Renal cortical epithelial cell (primary cell): ENCODE results near the gene GLIS1. TPM values are rescaled to one million over a fixed set of nuclear protein-coding genes. Genes with fewer than 3 reads are reported as not detected.

Experiments used
- DNase-seq: peaks from one replicate; pipeline ENCODE4 v3.0.0-alpha.2; 2011; ENCODE audit warnings: low read depth
- total RNA-seq: library from RNA; depleted of rRNA; stranded (reverse); fragments of >200 nt; gene quantifications from 2 replicates; pipeline ENCODE4 v1.2.3, GENCODE V29; 2014

GLIS1 gene
- total RNA-seq, 1 donor from 2014 or later, result 0.60 TPM

DNA sequence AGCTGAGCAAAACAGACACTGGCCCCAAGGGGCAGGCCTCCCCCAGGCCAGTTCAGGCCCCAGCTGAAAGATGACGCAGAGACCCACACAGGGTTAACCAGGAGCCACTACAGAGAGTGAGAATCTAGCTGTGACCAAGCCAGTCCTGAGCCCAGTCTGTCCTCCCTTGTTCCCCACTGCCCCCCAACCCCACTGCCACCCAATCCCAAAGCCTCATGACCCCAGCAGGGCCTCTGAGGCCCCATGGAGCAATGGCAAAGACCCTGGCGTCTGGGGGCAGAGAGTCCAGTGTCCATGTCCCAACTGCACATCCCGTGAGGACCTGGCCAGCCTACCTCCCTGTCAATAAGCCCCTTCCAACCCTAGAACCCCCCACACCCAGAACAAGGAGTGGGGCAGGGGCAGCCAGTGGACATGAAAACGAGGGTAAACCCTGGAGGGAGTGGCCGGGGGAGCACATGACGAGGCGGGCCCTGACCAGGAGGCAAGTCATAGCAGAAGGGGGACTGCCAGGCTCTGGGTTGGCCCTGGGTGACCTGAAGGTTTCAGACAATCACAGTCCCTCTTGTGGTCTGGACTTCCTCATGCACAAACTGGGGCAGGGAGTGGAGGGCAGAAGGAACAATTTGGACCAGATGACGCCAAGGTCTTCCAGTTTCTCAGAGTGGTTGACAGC lies 100.5 kb downstream of the GLIS1 start:
- no peak for DNase-seq

DNA sequence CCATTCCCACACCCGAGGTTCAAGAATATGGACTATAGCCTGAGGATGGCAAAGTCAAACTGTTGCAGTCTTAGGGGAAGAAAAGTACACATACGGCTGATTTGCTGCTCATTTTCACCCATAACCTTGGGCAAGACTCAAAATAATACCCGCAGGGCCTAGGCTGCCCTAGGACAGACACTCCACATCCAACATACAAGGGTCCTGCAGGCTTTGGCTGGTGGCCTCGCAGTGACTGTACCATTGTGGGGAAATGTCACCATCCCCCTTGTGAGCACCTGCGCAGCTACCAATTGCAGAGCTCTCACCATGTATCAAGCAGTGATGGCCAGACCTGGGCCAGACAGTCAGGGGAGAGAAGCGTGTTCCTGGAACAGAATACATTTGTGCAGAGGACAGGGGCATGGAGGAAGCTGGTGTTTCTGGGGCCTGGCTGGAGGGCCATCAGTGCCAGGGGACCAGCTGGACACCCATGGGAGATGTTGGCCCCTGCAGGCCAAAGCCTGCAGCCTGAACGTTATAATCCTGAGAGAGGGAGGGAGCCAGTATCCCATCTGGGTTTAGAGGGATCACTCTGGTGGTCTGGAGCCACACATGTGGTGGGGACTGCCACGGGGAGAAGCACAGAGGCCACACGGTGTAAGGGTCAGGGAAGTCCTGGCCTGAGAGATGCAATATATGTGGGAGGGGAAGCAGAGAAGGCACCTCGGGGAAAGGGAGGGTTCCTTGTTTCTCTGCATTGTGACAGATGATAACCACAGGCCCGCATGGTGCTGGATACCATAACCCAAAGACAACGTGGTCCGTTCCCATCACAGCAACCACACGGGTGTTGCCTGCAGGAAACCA lies 101.2 kb downstream of the GLIS1 start:
- no peak for DNase-seq

DNA sequence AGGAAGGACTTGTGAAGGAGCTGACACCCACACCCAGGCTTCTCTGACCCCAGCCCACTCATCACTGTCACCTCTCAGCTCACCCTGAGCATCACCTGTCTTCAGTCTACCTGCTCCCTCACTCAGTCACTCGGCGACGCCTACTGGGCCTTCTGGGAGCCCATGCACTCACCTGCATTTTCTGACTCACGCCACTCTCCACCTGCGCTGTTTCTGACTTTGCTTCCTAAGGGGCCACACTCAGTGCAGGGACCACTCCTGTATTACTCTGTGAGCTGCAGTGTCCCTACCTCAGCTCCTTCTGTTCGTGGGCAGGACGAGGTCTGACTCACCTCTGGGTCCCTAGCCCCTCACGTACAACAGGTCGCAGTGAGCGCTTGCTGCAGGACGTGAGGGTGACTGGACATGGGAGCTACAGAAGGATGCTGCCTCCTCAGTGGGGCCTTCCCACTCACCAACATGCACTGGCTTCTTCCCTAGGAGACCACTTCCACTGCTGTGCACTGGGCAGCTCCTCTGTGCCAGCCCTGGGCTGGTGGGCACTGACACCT lies 102.3 kb downstream of the GLIS1 start:
- no peak for DNase-seq

DNA sequence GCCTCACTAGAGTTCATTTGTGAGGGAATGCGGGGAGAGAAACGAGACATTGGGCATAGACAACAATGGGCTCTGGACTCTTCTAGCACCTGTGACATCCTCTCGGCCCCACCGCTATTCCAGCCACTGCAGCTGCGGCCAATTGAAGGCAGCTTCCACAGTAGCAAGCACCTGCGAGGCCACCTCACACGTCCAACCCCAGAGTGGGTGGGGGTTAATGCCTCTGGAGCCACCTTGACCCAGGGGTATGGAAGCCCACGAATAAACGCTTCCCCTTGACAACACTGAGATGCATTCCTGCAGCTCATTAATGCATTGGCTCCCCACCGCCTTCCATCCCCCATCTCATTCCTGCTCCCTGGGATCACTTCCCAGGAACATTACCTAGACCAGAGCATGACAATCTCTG lies 104.4 kb downstream of the GLIS1 start:
- no peak for DNase-seq

DNA sequence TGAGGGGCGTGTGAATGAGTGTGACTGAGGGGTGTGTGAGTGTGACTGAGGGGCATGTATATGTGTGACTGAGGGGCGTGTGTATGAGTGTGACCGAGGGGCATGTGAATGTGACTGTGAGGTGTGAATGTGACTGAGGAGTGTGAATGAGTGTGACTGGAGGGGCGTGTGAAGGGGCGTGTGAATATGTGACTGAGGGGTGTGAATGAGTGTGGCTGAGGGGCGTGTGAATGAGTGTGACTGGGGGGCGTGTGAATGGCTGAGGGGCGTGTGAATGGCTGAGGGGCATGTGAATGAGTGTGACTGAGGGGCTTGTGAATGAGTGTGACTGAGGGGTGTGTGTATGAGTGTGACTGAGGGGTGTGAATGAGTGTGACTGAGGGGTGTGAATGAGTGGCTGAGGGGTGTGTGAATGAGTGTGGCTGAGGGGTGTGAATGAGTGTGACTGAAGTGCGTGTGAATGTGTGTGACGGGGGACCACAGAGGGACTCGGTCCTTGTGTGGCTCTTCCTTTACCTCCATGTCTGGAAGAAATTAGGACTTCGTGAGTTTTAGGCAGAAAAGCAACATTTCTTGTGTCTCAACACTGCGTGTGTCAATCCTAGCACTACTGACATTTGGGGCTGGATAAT lies 105.8 kb downstream of the GLIS1 start:
- DNase-seq, result no peak

DNA sequence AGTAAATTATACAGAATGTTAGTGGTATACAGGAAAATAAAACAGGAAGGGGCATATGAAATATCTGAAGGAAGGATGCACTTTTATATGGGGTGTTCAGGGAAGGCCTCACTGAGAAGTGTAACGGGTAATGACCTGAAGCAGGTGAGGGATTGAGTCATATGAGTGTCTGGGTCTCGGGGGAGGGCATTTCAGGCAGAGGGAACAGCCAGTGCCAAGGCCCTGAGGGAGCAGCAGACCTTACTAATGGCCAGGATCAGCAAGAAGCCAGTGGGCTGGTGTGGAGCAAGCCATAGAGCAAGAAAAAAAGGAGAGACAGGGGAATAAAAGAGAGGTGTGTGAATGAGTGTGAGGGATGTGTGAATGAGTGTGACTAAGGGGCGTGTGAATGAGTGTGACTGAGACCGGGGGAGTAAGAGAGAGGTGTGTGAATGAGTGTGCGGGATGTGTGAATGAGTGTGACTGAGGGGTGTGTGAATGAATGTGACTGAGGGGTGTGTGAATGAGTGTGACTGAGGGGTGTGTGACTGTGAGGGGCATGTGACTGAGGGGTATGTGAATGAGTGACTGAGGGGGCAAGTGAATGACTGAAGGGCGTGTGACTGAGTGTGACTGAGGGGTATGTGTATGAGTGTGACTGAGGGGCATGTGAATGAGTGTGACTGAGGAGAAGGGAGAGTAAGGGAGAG lies 107.2 kb downstream of the GLIS1 start:
- DNase-seq, result peak; percentile 48

DNA sequence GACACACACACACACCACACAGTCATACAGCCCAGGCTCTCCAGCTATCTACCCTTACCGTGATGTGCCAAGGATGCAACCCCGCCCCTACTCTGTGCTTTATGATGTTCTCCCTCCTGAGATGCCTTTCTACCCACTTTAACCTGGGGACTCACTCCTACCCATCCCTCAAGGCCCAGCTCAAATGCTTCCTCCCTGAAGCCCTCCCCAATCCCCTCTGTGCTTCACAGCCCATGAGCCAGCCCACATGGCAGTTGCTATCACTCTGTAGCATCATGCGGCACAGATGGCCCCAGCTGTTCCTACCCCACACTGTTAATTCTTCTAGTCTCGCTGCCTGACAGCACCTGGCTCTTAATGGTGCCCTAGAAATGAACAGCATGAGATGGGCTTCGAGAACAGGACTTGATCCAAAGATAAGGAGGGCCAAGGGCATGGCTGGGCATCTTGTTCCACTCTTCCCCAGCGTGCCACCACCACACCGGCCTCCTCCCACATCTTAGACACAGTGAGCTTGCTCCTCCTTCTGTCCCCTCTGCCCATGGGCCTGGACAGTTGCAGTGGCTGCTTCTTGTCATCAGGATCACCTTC lies 109.8 kb downstream of the GLIS1 start:
- DNase-seq, result no peak

DNA sequence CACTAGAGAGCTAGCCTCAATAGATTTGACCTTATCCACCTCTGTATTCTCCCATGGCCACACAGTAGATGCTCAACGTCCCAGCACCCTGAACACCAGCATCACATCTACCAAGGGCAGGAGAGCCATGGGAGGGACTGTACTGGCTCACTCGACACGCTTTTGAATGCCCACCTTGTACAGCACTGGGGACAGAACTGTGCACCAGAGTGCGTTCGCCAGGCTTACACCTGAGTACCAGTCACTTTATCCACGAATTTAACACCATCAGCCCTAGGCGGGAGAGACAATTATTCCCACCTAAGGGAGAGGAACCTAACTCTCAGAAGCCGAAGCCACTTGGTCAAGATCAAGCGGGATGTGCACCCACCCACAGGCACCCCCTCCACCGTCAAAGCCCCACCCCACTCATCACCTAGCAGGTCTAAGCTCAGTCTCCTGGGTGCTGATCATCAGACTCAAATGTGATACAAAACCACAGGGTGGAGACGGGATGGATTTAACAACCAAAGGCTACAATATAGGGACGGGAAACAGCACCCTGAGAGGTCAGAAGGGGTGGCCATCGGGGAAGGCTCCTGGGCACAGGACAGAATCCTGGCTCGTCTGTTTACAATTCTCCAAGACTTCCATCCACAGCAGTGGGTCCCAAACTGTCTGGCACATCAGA lies 110.5 kb downstream of the GLIS1 start:
- DNase-seq, result no peak

DNA sequence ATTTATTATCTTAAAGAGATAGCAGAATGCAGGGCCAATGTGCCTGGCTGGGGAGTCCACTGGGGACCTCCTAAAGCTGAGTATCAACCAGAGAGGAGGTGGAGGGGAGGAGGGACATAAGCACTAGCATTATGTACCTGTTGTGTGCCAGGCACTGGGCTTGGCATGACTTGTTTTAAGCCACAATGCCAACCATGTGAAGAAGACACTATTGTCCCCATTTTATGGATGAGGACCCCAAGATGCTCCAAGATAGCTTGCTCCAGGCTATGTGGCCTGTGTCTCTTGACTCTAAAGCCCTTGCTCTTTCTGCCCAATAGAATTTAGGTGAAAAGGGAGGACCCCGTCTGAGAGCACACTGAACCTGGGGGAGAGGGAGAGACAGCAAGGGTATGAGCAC lies 111.3 kb downstream of the GLIS1 start:
- no peak for DNase-seq

DNA sequence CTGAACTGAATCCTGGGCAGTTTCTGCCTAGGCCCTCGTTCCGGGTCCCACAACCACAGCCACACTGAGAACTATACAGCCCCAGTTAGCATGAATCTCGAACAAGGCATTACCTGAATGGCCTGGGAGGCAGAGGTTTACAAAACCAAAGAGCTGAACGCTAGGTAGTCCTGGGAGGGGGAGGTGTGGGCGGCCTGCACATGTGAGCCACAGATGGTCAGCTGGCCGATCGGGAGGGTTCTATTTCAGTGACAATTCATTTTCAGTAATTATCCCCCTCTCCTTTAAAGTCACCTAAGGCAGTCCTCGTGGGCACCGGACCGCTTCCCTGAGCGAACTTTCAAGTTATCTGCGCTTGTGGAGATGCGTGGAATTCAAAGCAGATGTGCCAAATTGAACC lies 111.9 kb downstream of the GLIS1 start:
- DNase-seq, result no peak

DNA sequence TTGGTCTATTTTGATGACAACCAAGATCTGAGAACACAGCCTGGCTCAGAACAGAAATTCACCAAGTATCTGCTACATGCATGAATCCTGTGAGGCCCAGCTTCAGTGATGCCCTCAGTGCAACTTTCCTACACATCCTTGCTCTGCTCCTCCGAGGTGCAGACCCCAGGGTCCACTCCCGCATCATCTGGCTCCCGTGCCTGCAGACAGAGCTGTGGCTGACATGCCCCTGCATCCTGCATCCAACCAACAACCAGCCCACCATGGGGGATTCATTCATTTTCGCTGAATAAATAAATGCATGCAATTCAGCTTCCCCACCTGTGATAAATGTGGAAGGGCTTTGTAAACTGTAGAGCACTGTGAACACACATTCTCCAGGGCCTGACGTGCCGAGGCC lies 112.3 kb downstream of the GLIS1 start:
- DNase-seq, result no peak

DNA sequence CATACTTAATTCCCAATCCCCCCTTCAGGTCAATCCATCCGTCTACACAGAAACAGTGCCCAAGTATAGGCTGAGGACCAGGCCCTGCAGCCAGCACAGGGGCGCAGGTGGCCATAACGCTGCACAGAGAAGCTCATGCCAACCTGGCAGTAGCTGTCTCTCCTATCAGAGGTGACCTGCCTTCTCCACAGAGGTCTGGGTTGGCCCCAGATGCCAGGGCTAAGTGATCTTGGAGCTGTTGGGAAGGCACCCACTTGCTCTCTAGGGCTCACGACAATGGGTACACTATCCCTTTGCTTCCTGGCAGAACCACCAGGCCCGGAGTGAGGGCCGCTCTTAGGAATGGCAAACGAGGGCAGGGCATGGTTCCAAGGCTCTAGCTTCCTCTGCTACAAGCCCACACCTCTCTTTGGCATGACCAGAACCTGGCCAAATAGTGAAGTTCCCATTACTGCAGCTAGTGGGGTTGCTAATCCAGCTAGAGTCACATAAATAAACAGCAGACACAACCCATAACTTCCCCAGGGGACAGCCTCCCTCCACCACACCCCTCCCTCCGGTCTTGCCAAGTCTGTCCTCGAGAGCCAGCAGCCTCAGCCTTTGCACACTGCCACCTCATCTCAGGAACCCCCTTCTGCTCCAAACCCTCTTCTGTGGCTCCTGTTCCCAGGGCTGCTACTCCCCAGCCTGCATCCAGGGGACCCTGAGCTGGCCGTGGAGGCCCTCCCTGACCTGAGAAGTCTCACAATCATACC lies 113.0 kb downstream of the GLIS1 start:
- DNase-seq, result no peak

DNA sequence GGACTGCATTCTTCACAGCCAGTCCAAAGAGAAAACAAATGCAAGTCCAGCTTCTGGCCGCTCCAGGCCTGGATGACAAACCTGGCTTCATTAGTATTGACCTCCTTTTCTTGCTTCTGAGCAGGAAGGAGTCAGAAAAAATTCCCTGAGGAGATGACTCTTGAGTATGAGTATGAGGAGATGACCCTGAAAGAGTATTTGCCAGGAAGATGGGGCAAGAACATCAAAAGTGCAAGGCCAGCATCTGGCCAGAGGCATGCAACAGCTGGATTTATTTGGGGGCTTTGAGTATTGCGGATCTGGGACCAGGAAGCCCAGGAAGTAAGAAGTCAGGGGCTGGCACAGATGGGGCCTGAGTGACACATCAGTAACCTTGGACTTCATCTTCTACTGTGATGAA lies 113.9 kb downstream of the GLIS1 start:
- no peak for DNase-seq

DNA sequence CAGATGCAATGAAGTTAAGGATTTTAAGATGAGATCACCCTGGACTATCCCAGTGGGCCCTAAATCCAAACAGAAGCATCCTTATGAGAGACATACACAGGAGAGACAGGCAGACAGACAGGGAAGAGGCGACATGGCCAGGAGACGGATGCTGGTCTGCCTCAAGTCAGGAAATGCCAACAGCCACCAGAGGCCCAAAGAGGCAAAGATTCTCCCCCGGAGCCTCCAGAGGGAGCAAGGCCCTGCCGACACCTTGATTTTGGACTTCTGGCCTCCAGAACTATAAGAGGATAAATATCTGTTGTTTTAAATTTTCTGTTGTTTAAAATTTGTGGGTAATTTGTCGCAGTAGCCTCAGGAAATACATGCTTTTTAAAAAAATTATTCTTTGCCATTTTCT lies 116.4 kb downstream of the GLIS1 start:
- no peak for DNase-seq

DNA sequence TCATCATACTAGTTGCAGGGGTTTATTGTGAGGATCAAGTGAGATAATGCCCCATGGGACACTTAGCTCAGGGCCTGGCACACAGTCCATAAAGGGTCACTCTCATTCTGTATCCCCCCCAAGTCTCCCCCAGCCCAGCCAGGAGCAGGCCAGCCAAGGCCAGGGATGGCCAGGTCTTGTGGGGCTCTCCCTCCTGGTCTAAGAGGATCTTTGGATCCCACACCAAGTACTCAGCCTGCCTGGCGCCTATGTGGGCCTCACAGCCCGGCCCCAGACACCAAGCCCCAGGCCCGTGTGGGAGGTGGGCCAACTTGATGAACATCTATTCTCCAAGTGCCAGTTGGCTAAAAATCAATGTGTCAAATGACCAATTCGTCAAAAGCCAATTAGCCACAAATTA lies 117.8 kb downstream of the GLIS1 start:
- no peak for DNase-seq

DNA sequence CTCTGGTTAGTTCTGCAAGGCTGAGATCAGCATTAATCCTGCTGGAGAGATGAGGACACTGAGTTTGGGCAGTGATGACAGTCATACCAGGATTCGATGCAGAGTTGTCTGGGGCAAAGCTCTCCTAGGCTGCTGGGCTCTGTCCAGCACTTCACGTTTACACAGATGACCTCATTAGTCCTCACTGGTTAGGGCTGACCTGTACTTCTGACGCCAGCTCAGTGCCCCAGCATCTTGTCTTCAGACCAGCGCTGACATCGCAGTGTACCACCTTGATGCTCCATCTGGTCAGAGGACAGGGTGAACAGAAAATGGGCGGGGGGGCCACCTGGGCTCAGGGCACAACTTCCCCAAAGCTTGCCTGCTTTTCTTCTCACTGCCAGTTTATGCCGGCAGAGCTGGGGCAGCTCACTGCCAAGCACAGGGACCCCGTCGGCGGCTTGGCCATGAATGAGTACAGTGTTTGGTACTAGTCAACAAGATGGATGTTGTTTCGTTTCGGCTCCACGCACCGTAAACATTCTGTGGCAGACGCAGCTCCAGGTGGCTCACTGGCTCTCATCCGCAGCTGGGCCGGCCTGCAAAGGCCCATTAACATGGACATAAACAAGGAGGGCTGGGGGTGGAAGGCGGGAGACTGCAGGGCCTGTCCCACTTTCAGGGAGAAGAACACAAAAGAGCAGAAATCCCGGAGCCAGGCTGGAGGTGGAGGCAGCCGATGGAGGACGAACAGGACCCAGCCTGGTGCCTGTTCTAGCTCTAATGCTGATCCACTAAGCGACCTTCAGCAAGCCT lies 118.7 kb downstream of the GLIS1 start:
- DNase-seq, result no peak

DNA sequence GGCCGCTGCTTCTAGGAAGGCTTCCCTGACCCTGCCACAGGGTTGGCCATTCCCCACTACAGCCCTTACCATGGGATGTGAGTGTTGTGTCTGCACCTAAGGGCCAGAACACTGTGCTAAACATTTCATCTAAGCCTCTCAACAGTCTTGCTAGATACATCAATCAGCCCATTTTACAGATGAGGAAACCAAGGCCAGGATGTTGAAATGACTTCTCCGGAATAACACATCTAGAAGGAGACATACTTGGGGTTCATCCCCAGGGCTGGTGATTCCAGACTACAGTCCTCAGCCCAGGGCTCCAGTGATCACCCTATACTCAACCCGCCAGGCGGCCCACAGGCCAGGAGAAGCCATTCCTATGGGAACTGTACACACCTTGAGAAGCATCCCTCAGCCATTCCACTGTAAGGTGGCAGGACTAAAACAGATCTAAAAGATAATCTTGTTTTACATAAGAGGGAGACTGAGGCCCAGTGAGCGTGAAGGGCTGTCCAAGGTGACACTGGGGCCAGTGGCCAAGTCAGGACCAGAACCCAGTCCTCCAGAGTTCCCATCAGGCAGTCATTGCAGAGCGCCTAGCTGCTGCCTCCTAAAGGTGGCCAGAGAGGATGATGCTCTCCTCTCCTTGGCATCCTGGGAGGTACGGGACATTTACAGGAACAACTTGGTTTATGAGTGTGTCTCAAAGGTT lies 119.5 kb downstream of the GLIS1 start:
- DNase-seq, result no peak

DNA sequence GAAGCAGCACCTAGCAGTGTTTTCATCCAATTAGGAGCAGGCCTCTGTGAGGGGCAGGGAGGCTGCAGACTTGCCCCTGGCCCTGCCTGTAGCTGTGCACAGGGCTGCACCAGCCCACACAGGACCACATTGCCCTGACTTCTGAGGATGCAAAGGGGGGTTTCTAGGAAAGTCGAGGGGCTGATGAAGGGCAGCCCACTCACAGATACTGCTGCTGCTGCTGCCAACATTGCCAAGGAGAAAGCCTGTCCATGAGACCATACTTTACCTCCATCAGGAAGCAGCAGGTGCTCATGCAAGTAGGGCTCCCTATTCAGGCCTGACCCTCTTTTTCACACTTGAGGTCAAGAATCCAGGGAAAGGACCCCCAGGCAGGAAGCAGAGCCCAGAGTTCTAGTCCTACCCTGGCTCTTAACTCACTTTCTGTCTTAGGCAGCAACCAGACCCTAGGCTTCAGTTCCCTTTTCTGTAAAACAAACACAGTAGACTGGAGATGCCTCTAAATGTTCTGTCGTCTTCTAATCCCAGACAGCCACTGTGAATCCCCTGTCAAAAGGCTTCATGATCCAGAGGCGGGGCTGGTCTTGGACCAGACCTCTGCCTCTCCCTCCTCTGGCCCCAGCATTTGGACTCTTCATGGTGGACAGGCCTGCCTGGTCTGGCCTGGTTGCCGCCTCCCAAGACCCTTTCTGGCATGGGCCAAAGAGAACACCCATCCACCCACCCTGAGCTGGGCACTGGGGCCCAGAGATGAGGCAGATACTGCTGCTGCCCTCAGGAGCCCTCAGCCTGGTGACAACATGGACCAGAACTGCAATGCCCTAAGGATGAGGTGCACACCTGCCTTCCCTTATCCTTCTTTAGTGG lies 120.2 kb downstream of the GLIS1 start:
- no peak for DNase-seq
